Upper lobe of right lung (tissue), 1 donor: ENCODE measurements around the gene CCDC81. TPM values are rescaled to one million over a fixed set of nuclear protein-coding genes. Genes with fewer than 3 reads are reported as not detected.

Experiments used
- ATAC-seq: fragments of 200-7000 bp; cut with Tn5 transposase; one replicate; pipeline ENCODE4 v1.9.1; 2020; ENCODE audit warnings: mild to moderate bottlenecking, moderate library complexity
- DNase-seq: peaks from one replicate; pipeline ENCODE4 v3.0.0-alpha.2; 2020
- H3K27ac ChIP-seq: fragments of 200-600 bp; one replicate; pipeline ENCODE4 v1.8.0; 2022
- H3K27me3 ChIP-seq: fragments of 200-600 bp; one replicate; pipeline ENCODE4 v1.8.0; 2022; ENCODE audit warnings: mild to moderate bottlenecking
- H3K36me3 ChIP-seq: fragments of 200-600 bp; one replicate; pipeline ENCODE4 v1.8.0; 2022
- H3K4me1 ChIP-seq: fragments of 200-600 bp; one replicate; pipeline ENCODE4 v1.8.0; 2022
- H3K4me3 ChIP-seq: fragments of 200-600 bp; one replicate; pipeline ENCODE4 v1.8.0; 2022; ENCODE audit warnings: mild to moderate bottlenecking
- H3K9me3 ChIP-seq: fragments of 200-600 bp; one replicate; pipeline ENCODE4 v1.8.0; 2022
- CTCF ChIP-seq: fragments of 200-600 bp; IDR thresholded peaks from one replicate; pipeline ENCODE4 v1.8.0; 2022; ENCODE audit warnings: antibody characterized with exemption
- intact Hi-C: fragments of 100-400 bp; cut with DNase I; formaldehyde crosslinking; loops from one replicate; pipeline ENCODE4 v1.11.0; 2022
- total RNA-seq: library from RNA; stranded (reverse); fragmentation: NEBNext Ultra II Directional; extraction: Animal tissue kit (Norgen Biotek cat#: 25700); gene quantifications from one replicate; pipeline ENCODE4 v1.2.1, GENCODE V29; 2021
- donor health status: DM: no; HTN: yes; CAD: no; lungs with severe emphysema.

The CCDC81 gene
- total RNA-seq, 1 donor from 2014 or later, result 0.38 TPM

GRCh38 chr11:86460461-86461385 lies 86.0 kb downstream of the CCDC81 start:
- ATAC-seq (no peak), DNase-seq (no peak)
- H3K4me3 ChIP-seq, result no peak overlapping the region
- intact Hi-C loops, result no loop called here
- TF ChIP-seq CTCF, result no peak
- peaks cover 31% of the 10 kb centered on the region for H3K4me1 ChIP-seq
- H3K36me3 ChIP-seq, result no peaks in the 10 kb centered on the region
- H3K27me3 ChIP-seq, result no peaks in the 10 kb centered on the region
- H3K27ac ChIP-seq, result no peak overlapping the region
- no peaks in the 10 kb centered on the region for H3K9me3 ChIP-seq

GRCh38 chr11:86461892-86462291 lies 87.2 kb downstream of the CCDC81 start:
- DNase-seq, result no peak
- intact Hi-C loops, result no loop called here

GRCh38 chr11:86463120-86463519 lies 88.4 kb downstream of the CCDC81 start:
- Histone ChIP-seq H3K9me3 (no peaks in the 10 kb centered on the region), H3K4me3 (no peak overlapping the region), H3K27me3 (no peaks in the 10 kb centered on the region), H3K4me1 (peaks cover 21% of the 10 kb centered on the region), H3K36me3 (no peaks in the 10 kb centered on the region), H3K27ac (no peak overlapping the region)
- DNase-seq (no peak), ATAC-seq (no peak)
- intact Hi-C loops, result no loop called here
- TF ChIP-seq CTCF, result no peak

More at GRCh38 chr11:86461892-86462291, 87.2 kb downstream of the CCDC81 start:
- Histone ChIP-seq H3K36me3 (no peaks in the 10 kb centered on the region), H3K27me3 (no peaks in the 10 kb centered on the region), H3K9me3 (no peaks in the 10 kb centered on the region), H3K4me1 (peaks cover 26% of the 10 kb centered on the region), H3K27ac (no peak overlapping the region), H3K4me3 (no peak overlapping the region)
- no peak for TF ChIP-seq CTCF
- ATAC-seq, result no peak

GRCh38 chr11:86463955-86464354 lies 89.3 kb downstream of the CCDC81 start:
- TF ChIP-seq CTCF, result no peak
- no peak for DNase-seq
- no peak overlapping the region for H3K27ac ChIP-seq
- no peaks in the 10 kb centered on the region for H3K9me3 ChIP-seq
- H3K4me1 ChIP-seq, result peaks cover 13% of the 10 kb centered on the region
- H3K36me3 ChIP-seq, result no peaks in the 10 kb centered on the region
- no peaks in the 10 kb centered on the region for H3K27me3 ChIP-seq
- no peak for ATAC-seq
- H3K4me3 ChIP-seq, result no peak overlapping the region
- intact Hi-C loops, result no loop called here

- Histone ChIP-seq H3K9me3 (no peaks in the 10 kb centered on the region), H3K27me3 (no peaks in the 10 kb centered on the region), H3K27ac (no peak overlapping the region), H3K4me1 (peaks cover 8% of the 10 kb centered on the region), H3K4me3 (no peak overlapping the region), H3K36me3 (no peaks in the 10 kb centered on the region)
- DNase-seq (no peak), ATAC-seq (no peak)
- intact Hi-C loops, result no loop called here
- no peak for TF ChIP-seq CTCF
Measured at GRCh38 chr11:86464509-86465221, 90.0 kb downstream of the CCDC81 start.
